Measurements from ENCODE around the gene TTC32. TPM values are rescaled to one million over a fixed set of nuclear protein-coding genes. Genes with fewer than 3 reads are reported as not detected.
"Not testable (repeated sequence)": the region's sequence is repeated elsewhere in the genome, so short reads cannot be mapped to it uniquely, and the experiment has no call there.

Gene TTC32
- total RNA-seq, 2 experiments from 2014 or later: 14.2 to 17.3 TPM

GRCh38 chr2:19927816-19928215, 26.0 kb upstream of the TTC32 start:
- CTCF ChIA-PET; H3K4me1 Mint-ChIP-seq (ENCODE audit: low read depth); intact Hi-C loops (cut with micrococcal nuclease): not testable (repeated sequence)

GRCh38 chr2:19924526-19924925, 22.7 kb upstream of the TTC32 start:
- H3K4me1 Mint-ChIP-seq (ENCODE audit: low read depth); H3K27me3 Mint-ChIP-seq; H3K4me3 Mint-ChIP-seq; intact Hi-C loops (cut with micrococcal nuclease); CTCF ChIA-PET; POLR2A ChIA-PET; H3K27ac Mint-ChIP-seq; DNase-seq: not testable (repeated sequence)
- peaks cover 33% of the 10 kb centered on the region for H3K9me3 Mint-ChIP-seq
- H3K36me3 Mint-ChIP-seq: peaks cover 52% of the 10 kb centered on the region

More at GRCh38 chr2:19927816-19928215, 26.0 kb upstream of the TTC32 start:
- H3K27me3 Mint-ChIP-seq, H3K27ac Mint-ChIP-seq, POLR2A ChIA-PET, H3K4me3 Mint-ChIP-seq, DNase-seq: not testable (repeated sequence)
- peaks cover 36% of the 10 kb centered on the region for H3K9me3 Mint-ChIP-seq
- H3K36me3 Mint-ChIP-seq: peaks cover 60% of the 10 kb centered on the region

GRCh38 chr2:19922188-19922587, 20.4 kb upstream of the TTC32 start:
- POLR2A ChIA-PET; H3K27ac Mint-ChIP-seq; CTCF ChIA-PET; H3K27me3 Mint-ChIP-seq; H3K4me1 Mint-ChIP-seq (ENCODE audit: low read depth); intact Hi-C loops (cut with micrococcal nuclease); H3K4me3 Mint-ChIP-seq; DNase-seq: not testable (repeated sequence)
- H3K36me3 Mint-ChIP-seq: peaks cover 41% of the 10 kb centered on the region
- H3K9me3 Mint-ChIP-seq: peaks cover 14% of the 10 kb centered on the region

GRCh38 chr2:19916385-19916950, 14.7 kb upstream of the TTC32 start:
- H3K9me3 Mint-ChIP-seq: no peaks in the 10 kb centered on the region
- no peak for DNase-seq
- no peak overlapping the region for H3K27ac Mint-ChIP-seq
- CTCF ChIA-PET: no interaction called here
- no peaks in the 10 kb centered on the region for H3K4me1 Mint-ChIP-seq (ENCODE audit: low read depth)
- H3K36me3 Mint-ChIP-seq: peaks cover 12% of the 10 kb centered on the region
- intact Hi-C loops (cut with micrococcal nuclease): no loop called here
- no peak overlapping the region for H3K4me3 Mint-ChIP-seq
- POLR2A ChIA-PET: no interaction called here
- H3K27me3 Mint-ChIP-seq: no peaks in the 10 kb centered on the region

- H3K27me3 Mint-ChIP-seq: no peaks in the 10 kb centered on the region
- H3K27ac Mint-ChIP-seq: no peak overlapping the region
- ChIA-PET CTCF (no interaction called here), POLR2A (no interaction called here)
- H3K4me3 Mint-ChIP-seq: no peak overlapping the region
- H3K9me3 Mint-ChIP-seq: no peaks in the 10 kb centered on the region
- H3K4me1 Mint-ChIP-seq (ENCODE audit: low read depth): no peaks in the 10 kb centered on the region
- DNase-seq: no peak
- intact Hi-C loops (cut with micrococcal nuclease): no loop called here
- peaks cover 13% of the 10 kb centered on the region for H3K36me3 Mint-ChIP-seq
These were observed 12.6 kb upstream of the TTC32 start for GRCh38 chr2:19914266-19914975.

- Mint-ChIP-seq H3K4me1 (ENCODE audit: low read depth) (no peaks in the 10 kb centered on the region), H3K27ac (no peak overlapping the region), H3K36me3 (peaks cover 7% of the 10 kb centered on the region), H3K4me3 (no peak overlapping the region), H3K27me3 (no peaks in the 10 kb centered on the region), H3K9me3 (no peaks in the 10 kb centered on the region)
- ChIA-PET CTCF (no interaction called here), POLR2A (no interaction called here)
- intact Hi-C loops (cut with micrococcal nuclease): no loop called here
- no peak for DNase-seq
These were observed 10.2 kb upstream of the TTC32 start for GRCh38 chr2:19911808-19912509.

- peaks cover 36% of the 10 kb centered on the region for H3K4me1 Mint-ChIP-seq (ENCODE audit: low read depth)
- POLR2A ChIA-PET: interaction anchor here (0.6 to 1.1 kb wide), 2 partner anchors 29 to 149 kb away, joined by 3 read pairs; partner anchors contain the start of gene LAPTM4A
- CTCF ChIA-PET: interaction anchor here (0.7 kb wide), 1 partner anchor 275 kb away, joined by 3 read pairs; no protein-coding TSS in a partner anchor
These were observed 495 bp upstream of the TTC32 start for GRCh38 chr2:19902216-19902740.

GRCh38 chr2:19900931-19901441, 797 bp downstream of the TTC32 start:
- ChIA-PET CTCF (interaction anchor here (1.0 kb wide), 1 partner anchor 114 kb away, joined by 3 read pairs; no protein-coding TSS in a partner anchor), POLR2A (interaction anchor here (1.0 to 2.3 kb wide), 4 partner anchors 32 to 1341 kb away, joined by 3 to 9 read pairs (median 4); partner anchors contain the start of genes LAPTM4A, RDH14 and RHOB)
- DNase-seq: no peak
- H3K27me3 Mint-ChIP-seq: peaks cover 2% of the 10 kb centered on the region
- intact Hi-C loops (cut with micrococcal nuclease): loop anchor here (1.0 to 2.0 kb wide), 9 partner anchors 32 to 1341 kb away; partner anchors contain the start of genes HS1BP3, LAPTM4A, LDAH and PUM2
- H3K27ac Mint-ChIP-seq: peak overlapping the region; percentile 93
- H3K4me1 Mint-ChIP-seq (ENCODE audit: low read depth): peaks cover 39% of the 10 kb centered on the region
- peak overlapping the region; percentile 83 for H3K4me3 Mint-ChIP-seq
- H3K36me3 Mint-ChIP-seq: peaks cover 9% of the 10 kb centered on the region
- peaks cover 8% of the 10 kb centered on the region for H3K9me3 Mint-ChIP-seq

More at GRCh38 chr2:19902216-19902740, 495 bp upstream of the TTC32 start:
- Mint-ChIP-seq H3K27ac (peak overlapping the region; percentile 93), H3K9me3 (peaks cover 8% of the 10 kb centered on the region), H3K4me3 (peak overlapping the region; percentile 83), H3K27me3 (peaks cover 2% of the 10 kb centered on the region), H3K36me3 (peaks cover 9% of the 10 kb centered on the region)
- DNase-seq: no peak
- intact Hi-C loops (cut with micrococcal nuclease): loop anchor here (1.0 kb wide), 1 partner anchor 88 kb away; the partner anchor contains the start of gene WDR35

- peaks cover 2% of the 10 kb centered on the region for H3K27me3 Mint-ChIP-seq
- CTCF ChIA-PET: interaction anchor here (1.0 kb wide), 1 partner anchor 36 kb away, joined by 3 read pairs; no protein-coding TSS in a partner anchor
- H3K27ac Mint-ChIP-seq: peak overlapping the region; percentile 93
- intact Hi-C loops (cut with micrococcal nuclease): loop anchor here (1.0 to 2.0 kb wide), 7 partner anchors 31 to 1340 kb away; partner anchors contain the start of genes LDAH, PUM2 and RDH14
- peaks cover 8% of the 10 kb centered on the region for H3K9me3 Mint-ChIP-seq
- peak; percentile 40 for DNase-seq
- H3K36me3 Mint-ChIP-seq: peaks cover 9% of the 10 kb centered on the region
- H3K4me1 Mint-ChIP-seq (ENCODE audit: low read depth): peaks cover 46% of the 10 kb centered on the region
- H3K4me3 Mint-ChIP-seq: peak overlapping the region; percentile 83
- POLR2A ChIA-PET: interaction anchor here (0.8 to 2.3 kb wide), 3 partner anchors 31 to 1340 kb away, joined by 4 to 9 read pairs (median 4); partner anchors contain the start of genes LAPTM4A and RDH14
These were observed 1.5 kb downstream of the TTC32 start for GRCh38 chr2:19899985-19900930.

GRCh38 chr2:19898592-19899329, 3.0 kb downstream of the TTC32 start:
- peaks cover 9% of the 10 kb centered on the region for H3K36me3 Mint-ChIP-seq
- POLR2A ChIA-PET: no interaction called here
- no peak overlapping the region for H3K4me3 Mint-ChIP-seq
- intact Hi-C loops (cut with micrococcal nuclease): no loop called here
- H3K27ac Mint-ChIP-seq: peak overlapping the region; percentile 2
- H3K27me3 Mint-ChIP-seq: no peaks in the 10 kb centered on the region
- CTCF ChIA-PET: no interaction called here
- DNase-seq: no peak
- no peaks in the 10 kb centered on the region for H3K9me3 Mint-ChIP-seq
- H3K4me1 Mint-ChIP-seq (ENCODE audit: low read depth): peaks cover 54% of the 10 kb centered on the region

All from activated CD4-positive, alpha-beta memory T cell treated with anti-CD3 and anti-CD28 coated beads for 36 hours (primary cell).